ENCODE measurements around the gene RPL7L1.

DNA sequence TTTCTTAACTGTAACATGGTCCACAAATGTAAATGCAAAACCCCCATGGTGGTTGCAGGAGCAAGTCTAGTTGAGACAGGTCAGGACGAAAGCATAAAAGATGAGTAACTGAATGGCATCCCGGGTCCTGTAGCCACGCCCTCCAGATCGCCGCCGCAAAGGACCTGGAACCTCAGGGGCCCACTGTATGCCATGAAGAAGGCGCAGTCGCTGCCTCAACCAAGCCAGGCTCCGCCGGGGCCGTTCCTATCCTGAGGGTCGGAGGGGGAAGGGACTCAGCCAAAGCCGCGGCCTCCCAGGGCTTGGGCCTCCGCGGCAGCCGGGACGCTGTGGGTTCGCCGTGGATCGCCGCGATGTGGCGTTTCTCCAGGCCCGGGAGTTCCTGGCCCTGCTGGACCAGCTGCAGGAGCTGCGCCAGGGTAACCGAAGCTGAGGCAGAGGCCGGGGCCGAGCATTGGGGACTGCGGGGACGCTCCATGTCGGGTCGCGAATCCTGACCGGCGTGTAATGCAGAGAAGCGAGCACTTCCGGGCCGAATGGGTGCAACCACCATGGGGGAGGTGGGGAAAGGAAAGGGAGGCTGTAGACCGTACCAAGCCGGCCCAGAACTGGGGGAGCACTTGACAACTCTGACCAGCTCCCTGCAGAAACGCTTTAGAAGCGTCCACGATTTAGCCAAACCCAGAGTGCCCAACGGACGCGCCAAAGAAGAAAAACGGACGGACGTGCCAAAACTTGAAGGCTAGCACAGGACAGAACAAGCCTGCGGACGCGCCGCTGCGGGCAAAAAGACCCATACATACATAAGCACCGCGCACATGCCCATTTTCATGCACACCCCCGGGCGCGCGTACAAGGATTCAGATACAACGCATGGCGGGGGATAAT lies 11.1 kb downstream of the RPL7L1 start:
- TF ChIP-seq, protein P1, sequence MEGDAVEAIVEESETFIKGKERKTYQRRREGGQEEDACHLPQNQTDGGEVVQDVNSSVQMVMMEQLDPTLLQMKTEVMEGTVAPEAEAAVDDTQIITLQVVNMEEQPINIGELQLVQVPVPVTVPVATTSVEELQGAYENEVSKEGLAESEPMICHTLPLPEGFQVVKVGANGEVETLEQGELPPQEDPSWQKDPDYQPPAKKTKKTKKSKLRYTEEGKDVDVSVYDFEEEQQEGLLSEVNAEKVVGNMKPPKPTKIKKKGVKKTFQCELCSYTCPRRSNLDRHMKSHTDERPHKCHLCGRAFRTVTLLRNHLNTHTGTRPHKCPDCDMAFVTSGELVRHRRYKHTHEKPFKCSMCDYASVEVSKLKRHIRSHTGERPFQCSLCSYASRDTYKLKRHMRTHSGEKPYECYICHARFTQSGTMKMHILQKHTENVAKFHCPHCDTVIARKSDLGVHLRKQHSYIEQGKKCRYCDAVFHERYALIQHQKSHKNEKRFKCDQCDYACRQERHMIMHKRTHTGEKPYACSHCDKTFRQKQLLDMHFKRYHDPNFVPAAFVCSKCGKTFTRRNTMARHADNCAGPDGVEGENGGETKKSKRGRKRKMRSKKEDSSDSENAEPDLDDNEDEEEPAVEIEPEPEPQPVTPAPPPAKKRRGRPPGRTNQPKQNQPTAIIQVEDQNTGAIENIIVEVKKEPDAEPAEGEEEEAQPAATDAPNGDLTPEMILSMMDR (IDR thresholded peaks at IDR 0.05) = no peak
- peak in 1 of 2 donors; percentile 71 for TF ChIP-seq POLR2A (IDR thresholded peaks at IDR 0.05)
